Left ventricle myocardium inferior (tissue), 1 donor: ENCODE measurements around the gene EHD1. TPM values are rescaled to one million over a fixed set of nuclear protein-coding genes. Genes with fewer than 3 reads are reported as not detected.

ENCODE experiments used
- DNase-seq: peaks from one replicate; pipeline ENCODE4 v3.0.0-alpha.2; 2020
- H3K27ac ChIP-seq: fragments of 200-600 bp; replicated peaks from 2 replicates; pipeline ENCODE4 v1.8.0; 2021
- H3K27me3 ChIP-seq: fragments of 200-600 bp; 2 replicates; pipeline ENCODE4 v1.8.0; 2021; ENCODE audit warnings: low read depth
- H3K36me3 ChIP-seq: fragments of 200-600 bp; 2 replicates; pipeline ENCODE4 v1.8.0; 2021
- H3K4me1 ChIP-seq: fragments of 200-600 bp; 2 replicates; pipeline ENCODE4 v1.8.0; 2021
- H3K4me3 ChIP-seq: fragments of 200-600 bp; 2 replicates; pipeline ENCODE4 v1.8.0; 2021; ENCODE audit warnings: mild to moderate bottlenecking, moderate library complexity
- H3K9me3 ChIP-seq: fragments of 200-600 bp; replicated peaks from 2 replicates; pipeline ENCODE4 v1.8.0; 2021
- intact Hi-C: fragments of 100-400 bp; cut with micrococcal nuclease; formaldehyde crosslinking; loops from one replicate; pipeline ENCODE4 v1.11.0; 2022
- total RNA-seq: library from RNA; stranded (reverse); fragmentation: NEBNext Ultra II Directional; extraction: Animal tissue kit (Norgen Biotek cat#: 25700); gene quantifications from one replicate; pipeline ENCODE4 v1.2.1, GENCODE V29; 2021
- TF ChIP-seq, protein P1 (sequence below): fragments of 200-600 bp; IDR thresholded peaks from 2 replicates; pipeline ENCODE4 v1.8.0; 2021; ENCODE audit warnings: antibody characterized with exemption, mild to moderate bottlenecking, borderline replicate concordance
- donor health status: DM: no; HTN: yes; CAD: no; lungs with severe emphysema.

Gene EHD1
- total RNA-seq, 1 donor from 2014 or later, result 40.3 TPM

DNA sequence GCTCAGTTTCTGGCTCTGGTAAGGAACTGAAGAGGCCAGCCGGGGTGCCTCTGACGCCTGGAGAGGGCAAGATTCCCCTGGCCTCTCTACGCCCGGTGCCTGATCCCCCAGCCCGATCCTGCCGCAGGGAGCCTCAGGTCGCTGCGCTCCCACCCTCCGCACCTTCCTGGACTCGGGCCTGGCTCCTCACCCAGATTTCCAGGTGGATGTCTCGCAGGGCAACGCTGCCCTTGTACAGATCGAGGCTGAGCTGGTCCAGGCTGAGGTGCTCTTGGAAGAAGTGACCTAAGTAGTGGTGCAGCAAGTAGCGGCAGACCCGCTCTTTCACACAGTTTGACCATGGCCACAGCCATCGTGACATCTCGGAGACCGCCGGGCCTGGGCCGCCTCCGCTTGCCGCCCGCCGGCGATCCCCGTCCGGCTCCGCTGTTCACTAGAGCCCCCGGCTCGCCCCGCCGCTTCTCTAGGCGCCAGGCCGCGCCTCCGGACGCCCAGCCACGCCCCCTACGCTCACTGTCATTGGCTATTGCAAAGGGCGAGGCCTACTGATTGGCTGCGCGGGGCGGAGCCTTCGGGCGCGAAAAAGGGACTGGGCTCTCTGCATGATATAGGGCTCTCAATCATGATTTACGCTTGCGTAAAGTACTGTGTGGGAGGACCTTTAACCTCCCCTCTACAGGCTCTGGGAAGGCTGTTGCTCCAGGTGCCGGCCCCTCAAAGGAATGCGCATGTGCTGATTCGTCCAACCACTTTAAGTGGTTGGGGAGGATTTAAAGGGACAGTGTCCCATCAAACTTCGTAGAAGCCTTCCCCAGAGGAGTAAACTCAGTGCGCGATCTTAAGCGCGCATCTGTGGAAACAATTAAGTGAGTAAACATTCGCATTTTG is 38.6 kb upstream of the EHD1 start, which contains the start of gene ATG2A:
Gene ATG2A, minus strand, starts transcription at position 435 of the 888 bp plus-strand sequence. Its CDS starts 74 bp downstream, at position 361.
- no peaks in the 10 kb centered on the region for H3K27me3 ChIP-seq
- H3K4me3 ChIP-seq, result peak within 1 kb of the TSS; percentile 75
- H3K4me1 ChIP-seq, result peaks cover 48% of the 10 kb centered on the region
- peak; percentile 99 for DNase-seq
- H3K36me3 ChIP-seq, result peaks cover 23% of the 10 kb centered on the region
- H3K27ac ChIP-seq, result peak within 1 kb of the TSS; percentile 86
- H3K9me3 ChIP-seq, result no peaks in the 10 kb centered on the region
- intact Hi-C loops, result no loop called here
- TF ChIP-seq, protein P1, sequence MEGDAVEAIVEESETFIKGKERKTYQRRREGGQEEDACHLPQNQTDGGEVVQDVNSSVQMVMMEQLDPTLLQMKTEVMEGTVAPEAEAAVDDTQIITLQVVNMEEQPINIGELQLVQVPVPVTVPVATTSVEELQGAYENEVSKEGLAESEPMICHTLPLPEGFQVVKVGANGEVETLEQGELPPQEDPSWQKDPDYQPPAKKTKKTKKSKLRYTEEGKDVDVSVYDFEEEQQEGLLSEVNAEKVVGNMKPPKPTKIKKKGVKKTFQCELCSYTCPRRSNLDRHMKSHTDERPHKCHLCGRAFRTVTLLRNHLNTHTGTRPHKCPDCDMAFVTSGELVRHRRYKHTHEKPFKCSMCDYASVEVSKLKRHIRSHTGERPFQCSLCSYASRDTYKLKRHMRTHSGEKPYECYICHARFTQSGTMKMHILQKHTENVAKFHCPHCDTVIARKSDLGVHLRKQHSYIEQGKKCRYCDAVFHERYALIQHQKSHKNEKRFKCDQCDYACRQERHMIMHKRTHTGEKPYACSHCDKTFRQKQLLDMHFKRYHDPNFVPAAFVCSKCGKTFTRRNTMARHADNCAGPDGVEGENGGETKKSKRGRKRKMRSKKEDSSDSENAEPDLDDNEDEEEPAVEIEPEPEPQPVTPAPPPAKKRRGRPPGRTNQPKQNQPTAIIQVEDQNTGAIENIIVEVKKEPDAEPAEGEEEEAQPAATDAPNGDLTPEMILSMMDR, result no peak

DNA sequence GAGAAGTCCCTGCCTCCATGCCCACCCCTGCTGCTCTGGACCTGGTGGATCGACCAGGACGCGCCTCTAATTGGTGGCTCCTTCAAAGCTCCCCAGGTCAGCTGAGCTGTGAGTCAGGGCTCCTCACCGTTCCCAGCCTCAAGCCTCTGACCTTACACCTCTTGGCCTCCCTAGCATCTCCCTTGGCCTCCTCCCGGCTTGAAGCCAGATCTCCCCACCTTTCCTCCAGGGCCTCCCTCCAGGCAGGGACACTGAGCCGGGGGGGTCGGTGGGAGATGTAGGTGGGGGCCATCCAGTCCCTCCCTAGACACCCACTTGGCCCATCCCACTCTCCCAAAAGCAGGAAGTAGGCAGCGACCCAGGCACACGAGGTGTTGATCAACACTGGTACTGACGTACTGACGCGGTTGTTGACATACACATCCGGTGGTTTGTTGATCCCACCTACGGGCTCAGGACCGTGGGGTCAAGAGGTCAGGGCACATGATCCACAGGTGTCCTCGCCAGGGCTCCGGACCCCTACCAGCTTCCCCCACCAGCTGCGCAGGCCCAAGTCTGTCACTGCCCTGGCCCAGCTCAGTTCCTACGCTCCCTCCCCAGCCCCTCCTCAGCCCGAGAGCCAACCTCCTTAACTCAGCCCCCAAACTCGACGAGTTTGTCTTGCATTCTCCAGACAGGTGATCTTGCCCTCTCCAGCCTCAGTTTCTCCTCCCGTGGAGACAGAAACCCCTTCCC is 37.8 kb upstream of the EHD1 start:
- H3K27me3 ChIP-seq, result no peaks in the 10 kb centered on the region
- no peaks in the 10 kb centered on the region for H3K9me3 ChIP-seq
- TF ChIP-seq, protein P1, result no peak
- DNase-seq, result no peak
- H3K27ac ChIP-seq, result peak overlapping the region; percentile 66
- intact Hi-C loops, result no loop called here
- H3K36me3 ChIP-seq, result peaks cover 31% of the 10 kb centered on the region
- H3K4me1 ChIP-seq, result peaks cover 48% of the 10 kb centered on the region
- H3K4me3 ChIP-seq, result peak overlapping the region; percentile 75

DNA sequence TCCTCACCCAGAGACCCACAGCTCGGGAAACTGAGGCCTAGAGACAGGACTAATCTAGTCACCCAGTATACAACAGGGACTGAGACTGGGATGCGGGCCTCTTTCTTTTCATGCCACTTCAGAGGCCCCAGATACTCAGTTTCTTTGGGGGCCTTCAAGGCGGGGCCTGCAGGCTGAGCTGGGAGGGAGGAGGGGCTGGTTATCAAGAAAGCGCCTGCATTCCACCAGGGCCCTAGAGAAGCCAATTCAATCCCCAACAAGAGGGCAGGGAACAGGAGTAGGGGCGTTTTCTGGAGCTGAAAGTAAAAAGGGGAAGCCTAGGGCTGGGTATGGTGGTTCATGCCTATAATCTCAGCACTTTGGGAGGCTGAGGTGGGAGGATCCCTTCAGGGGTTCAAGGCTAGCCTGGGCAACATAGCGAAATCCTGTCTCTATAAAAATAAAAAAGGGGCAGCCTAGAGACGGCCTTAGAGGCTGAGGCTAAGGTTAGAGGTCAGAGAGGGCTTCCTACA is 37.0 kb upstream of the EHD1 start:
- no peak for DNase-seq
- Histone ChIP-seq H3K4me1 (peaks cover 48% of the 10 kb centered on the region), H3K27ac (no peak overlapping the region), H3K4me3 (peak overlapping the region; percentile 75), H3K27me3 (no peaks in the 10 kb centered on the region), H3K9me3 (no peaks in the 10 kb centered on the region), H3K36me3 (peaks cover 39% of the 10 kb centered on the region)
- TF ChIP-seq, protein P1, result no peak
- intact Hi-C loops, result no loop called here

DNA sequence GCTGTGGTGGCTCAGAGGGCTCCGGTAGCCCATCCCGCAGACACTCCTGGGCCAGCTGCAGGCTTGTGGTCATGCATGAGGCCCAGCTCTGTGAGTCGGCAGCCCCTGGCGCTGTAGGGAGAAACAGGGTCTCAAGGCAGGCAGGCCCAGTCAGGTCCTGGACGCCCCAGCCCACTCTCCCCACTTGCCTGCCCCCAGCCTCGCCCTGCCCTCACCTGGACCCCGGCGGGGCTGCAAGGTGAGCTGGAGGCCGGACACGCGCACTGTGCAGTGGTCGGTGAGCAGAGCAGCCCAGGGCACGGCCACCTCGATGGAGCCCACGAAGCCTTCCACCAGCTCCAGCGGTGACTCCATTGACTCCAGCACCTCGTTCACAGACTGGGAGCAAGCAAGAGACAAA is 35.7 kb upstream of the EHD1 start:
- no peak for DNase-seq
- intact Hi-C loops, result no loop called here
- no peak overlapping the region for H3K4me3 ChIP-seq
- no peaks in the 10 kb centered on the region for H3K9me3 ChIP-seq
- H3K27me3 ChIP-seq, result no peaks in the 10 kb centered on the region
- no peak overlapping the region for H3K27ac ChIP-seq
- TF ChIP-seq, protein P1, result no peak
- peaks cover 36% of the 10 kb centered on the region for H3K4me1 ChIP-seq
- H3K36me3 ChIP-seq, result peaks cover 52% of the 10 kb centered on the region

DNA sequence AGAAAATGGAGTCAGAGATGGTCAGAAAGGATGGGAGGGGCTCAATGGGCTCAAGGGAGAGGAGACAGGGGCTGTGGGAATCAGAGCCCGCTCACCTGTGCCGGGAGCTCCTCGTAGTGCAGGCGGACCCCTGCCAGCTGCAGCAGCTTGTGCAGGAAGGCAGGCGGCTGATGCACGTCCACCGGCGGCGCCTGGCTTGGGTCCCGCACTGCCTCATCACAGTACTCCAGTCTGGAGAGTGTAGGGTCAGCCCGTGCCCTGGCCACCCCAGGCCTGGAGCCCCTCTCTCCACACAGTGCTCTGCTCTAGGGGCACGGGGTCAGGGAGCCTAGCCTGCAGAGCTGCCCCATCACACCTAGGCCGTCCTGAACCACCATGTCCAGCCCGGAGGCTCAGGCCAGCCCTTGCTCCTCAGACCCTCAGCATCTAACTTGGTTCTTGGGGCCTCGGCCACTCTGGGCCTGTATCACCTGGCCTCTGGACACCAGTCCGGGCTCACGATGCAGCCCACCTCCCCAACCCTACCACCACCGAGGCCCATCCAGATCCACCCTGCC is 34.8 kb upstream of the EHD1 start:
- peaks cover 60% of the 10 kb centered on the region for H3K36me3 ChIP-seq
- DNase-seq, result no peak
- H3K9me3 ChIP-seq, result no peaks in the 10 kb centered on the region
- intact Hi-C loops, result no loop called here
- TF ChIP-seq, protein P1, result no peak
- no peak overlapping the region for H3K27ac ChIP-seq
- H3K27me3 ChIP-seq, result no peaks in the 10 kb centered on the region
- H3K4me3 ChIP-seq, result no peak overlapping the region
- peaks cover 27% of the 10 kb centered on the region for H3K4me1 ChIP-seq
